Prostate gland (tissue), 2 donors: ENCODE results near the gene RAB27B.

ENCODE experiments used
- CTCF ChIP-seq, 4 experiments: fragments of 200-600 bp in 2 of 4; fragments of 450-650 bp in 2 of 4; sonication (generic) in 2 of 4; IDR thresholded peaks; 1 replicate in 3 of 4; 2 replicates in 1 of 4; pipeline ENCODE4 v1.5.1; 2016 to 2019; ENCODE audit warnings: antibody characterized with exemption in 4 of 4, mild to moderate bottlenecking in 2 of 4, moderate library complexity in 2 of 4
- POLR2A ChIP-seq: fragments of 450-650 bp; IDR thresholded peaks from one replicate; pipeline ENCODE4 v1.6.1; 2016; ENCODE audit warnings: antibody characterized with exemption, mild to moderate bottlenecking
- POLR2AphosphoS5 ChIP-seq: sonication (generic); formaldehyde crosslinking; IDR thresholded peaks from one replicate; pipeline ENCODE4 v1.6.1; 2017; ENCODE audit warnings: antibody characterized with exemption

GRCh38 chr18:54882318-54882717, 54.0 kb downstream of the RAB27B start:
- TF ChIP-seq POLR2A (no peak), CTCF (IDR thresholded peaks at IDR 0.05) (no peak), POLR2AphosphoS5 (no peak)
